GM21526 (cell line): ENCODE data around the gene ARSG.
"Not testable (repeated sequence)": the region's sequence is repeated elsewhere in the genome, so short reads cannot be mapped to it uniquely, and the experiment has no call there.

Source experiments
- ATAC-seq: cut with Tn5 transposase; IDR thresholded peaks from one replicate; pipeline ENCODE4 v1.9.1; 2021; ENCODE audit warnings: moderate library complexity; ENCODE audit not compliant: unreplicated experiment, low FRiP score

The ARSG gene

DNA sequence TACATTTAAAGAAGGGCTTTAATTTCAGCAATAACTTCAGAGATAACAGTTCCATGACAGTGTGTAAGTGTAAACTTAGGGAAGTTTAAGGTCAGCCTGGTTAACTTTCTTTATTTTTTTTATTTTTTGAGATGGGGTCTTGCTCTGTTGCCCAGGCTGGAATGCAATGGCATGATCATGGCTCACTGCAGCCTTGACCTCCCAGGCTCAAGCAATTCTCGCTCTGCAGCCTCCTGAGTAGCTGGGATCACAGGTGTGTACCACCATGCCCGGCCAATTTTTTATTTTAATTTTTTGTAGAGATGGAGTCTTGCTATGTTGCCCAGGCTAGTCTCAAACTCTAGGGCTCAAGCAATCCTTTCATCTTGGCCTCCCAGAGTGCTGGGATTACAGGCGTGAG, 15.0 kb upstream of the ARSG start:
- ATAC-seq, result not testable (repeated sequence)

DNA sequence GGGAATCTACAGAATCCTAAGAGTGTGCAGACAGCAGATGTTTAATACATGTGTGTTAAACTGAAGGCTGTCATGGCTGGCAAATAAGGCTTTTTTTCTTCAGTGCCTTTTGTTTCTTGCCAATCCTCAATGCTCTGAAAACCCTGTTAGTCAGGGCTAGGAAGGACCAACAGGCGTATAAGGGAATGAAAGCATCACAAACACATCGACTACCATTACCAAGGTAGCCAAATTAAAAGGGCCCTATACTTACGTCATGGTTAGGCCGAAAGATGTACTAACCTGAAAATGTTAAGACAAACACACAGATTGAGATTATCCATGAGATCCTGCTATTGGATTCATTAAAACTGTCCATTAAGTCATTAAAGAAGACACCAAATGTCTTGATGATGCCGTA, 13.5 kb upstream of the ARSG start:
- ATAC-seq, result no peak

- ATAC-seq, result not testable (repeated sequence)
Measured at GRCh38 chr17:68281965-68282364, 9.3 kb upstream of the ARSG start.

- ATAC-seq, result no peak
Measured at GRCh38 chr17:68288375-68288774, 2.9 kb upstream of the ARSG start.

DNA sequence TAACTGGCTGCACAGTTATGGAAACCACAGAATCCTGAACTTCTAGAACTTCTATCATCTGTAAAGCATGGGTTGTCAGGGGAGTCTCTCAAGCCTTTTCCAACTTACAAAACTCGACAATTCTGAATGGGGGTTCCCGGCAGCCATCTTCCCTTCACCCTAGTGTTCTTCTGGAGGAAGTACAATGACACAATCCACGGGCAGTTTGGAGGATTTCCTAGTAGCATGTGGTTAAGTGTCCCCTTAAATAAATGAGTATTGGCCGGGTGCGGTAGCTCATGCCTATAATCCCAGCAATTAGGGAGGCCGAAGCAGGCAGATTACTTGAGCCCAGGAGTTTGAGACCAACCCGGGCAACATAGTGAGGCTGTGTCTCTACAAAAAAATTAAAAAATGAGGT, 2.5 kb upstream of the ARSG start:
- no peak for ATAC-seq

DNA sequence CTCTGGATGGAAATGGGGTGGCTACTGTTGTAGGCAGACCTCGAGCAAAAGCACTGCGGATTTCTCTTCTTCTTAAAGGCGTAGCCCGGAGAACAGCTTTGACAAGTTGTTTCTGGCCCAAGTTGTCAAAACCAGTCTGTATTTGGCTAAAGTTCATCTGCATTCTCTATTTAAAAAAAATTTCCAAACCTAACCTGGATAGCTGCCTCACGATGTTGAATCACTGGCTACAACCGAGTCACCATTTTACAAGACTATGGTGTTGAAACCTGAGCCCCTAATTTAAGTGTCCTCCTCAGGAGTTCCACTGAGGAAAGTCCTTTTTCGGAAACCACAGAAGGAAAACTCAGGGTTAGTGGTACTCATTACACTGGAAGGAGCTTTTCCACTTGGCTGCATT, 1.8 kb upstream of the ARSG start:
- ATAC-seq, result no peak

- ATAC-seq, result no peak
Measured at GRCh38 chr17:68289936-68290267, 1.4 kb upstream of the ARSG start.

DNA sequence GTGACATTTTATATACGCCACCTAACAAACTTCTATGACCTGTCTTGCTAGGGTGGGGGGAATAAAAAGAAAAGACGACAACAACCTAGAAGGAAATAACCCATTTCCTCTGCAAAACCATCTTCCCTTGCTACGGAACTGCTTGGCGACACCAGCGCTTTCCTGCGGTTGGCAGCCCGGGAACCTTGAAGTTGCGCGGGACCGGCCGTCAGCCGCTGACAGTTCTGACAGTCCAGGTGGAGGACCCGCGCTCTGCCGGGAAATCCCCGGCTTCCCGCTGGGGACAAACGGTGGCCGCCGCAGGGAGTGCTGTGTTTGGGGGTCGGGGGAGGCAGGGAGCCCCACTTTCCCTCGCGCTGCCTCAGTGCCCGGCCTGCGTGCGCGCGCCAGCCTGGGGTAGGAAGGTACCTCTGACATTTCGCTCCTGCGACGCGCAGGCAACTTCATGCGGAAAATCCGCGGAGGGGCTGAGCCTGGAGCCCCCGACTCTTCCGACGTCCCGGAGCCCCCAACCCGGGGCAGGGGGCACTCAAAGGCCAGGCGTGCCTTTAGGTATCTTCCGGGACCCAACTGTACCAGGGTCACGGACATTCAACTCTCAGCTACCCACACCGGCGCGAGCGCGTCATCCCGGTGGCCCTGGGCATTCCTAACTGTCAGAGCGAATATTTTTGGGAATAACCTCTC, 884 bp upstream of the ARSG start:
- no peak for ATAC-seq

- peak; percentile 54 for ATAC-seq
Measured at GRCh38 chr17:68291836-68292688, 767 bp downstream of the ARSG start.

DNA sequence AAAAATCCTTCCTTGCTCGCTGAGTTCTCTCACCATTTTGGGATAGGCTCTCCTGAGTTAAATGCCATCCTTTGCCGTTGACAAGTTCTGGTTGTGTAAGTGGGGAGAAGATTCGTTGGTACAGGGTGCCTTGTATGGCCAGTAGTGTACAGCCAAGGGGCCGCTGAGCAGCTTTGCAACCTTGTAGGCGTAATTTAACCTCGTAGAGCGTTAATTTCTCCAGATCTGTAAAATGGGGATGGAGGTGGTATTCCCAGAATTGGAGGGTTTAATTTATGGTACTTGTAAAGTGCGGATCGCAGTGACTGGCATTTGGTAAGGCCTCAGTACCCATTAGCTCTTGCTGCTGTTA, 1.4 kb downstream of the ARSG start:
- ATAC-seq, result no peak

DNA sequence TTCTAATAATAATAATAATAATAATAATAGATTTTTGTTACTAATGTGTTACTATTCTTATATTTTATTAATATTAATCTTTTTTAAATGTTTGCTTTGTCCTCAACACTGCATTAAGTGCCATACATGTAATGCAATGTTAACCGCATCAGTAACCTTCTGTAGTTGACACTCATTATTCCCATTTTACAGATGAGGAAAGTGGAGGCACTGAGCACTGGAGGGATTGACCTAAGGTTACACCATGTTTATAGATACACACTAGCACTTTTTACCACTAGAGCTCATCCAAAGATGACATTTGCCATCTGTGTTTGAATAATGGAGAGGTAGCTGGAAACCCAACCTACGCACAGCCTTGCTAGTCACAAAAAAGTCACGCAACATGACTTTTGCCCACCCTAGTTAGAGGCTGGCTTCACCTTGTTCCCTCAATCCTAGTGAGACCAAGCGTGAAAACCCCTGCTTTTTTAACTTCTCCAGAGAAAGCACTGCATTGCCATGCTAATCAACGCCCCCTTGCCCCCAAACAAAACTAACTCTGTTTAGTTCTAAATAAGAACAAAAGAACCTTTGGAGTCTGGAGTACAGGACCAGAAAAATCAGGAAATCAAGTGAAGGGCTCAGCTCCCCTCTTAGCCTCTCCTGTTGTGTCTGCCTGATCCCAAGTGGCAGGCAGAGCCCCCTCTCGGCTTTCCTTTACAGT, 2.3 kb downstream of the ARSG start:
- no peak for ATAC-seq

DNA sequence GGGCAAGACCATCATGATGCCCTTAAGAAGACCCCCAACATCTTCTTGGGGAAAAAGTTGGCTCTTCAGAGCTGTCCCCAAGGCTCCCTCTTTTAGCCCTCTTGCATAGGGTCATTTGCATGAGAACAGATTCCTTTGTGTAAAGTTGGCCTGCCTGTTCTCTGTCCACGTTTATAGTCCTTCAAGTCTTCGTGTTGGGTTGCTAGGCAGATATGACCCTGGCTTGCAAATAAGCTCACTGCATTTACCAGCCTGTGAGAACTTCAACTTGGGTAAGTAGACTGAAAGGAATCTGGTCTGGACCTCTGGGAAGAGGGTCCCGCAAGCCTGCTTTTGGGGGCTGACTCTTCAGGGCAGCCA, 2.9 kb downstream of the ARSG start:
- no peak for ATAC-seq

DNA sequence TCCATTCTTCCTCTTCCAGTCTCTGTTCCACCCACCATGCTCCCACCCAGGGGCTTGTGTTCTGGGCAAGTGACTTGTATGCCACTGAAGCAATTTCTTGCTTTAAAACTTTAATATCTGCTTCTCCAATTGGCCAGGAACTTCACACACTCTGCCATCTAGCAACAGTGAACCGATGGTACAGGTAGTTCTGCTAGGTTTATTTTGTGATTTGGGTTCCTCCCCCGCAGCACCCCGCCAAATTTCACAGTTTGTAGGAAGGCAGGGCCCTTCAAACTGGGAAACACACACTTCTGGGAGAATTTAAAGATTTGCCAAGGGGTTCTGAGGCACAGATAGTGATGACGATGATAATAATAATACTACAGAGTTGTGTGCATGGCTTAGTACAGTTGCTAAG, 3.3 kb downstream of the ARSG start:
- ATAC-seq, result no peak

DNA sequence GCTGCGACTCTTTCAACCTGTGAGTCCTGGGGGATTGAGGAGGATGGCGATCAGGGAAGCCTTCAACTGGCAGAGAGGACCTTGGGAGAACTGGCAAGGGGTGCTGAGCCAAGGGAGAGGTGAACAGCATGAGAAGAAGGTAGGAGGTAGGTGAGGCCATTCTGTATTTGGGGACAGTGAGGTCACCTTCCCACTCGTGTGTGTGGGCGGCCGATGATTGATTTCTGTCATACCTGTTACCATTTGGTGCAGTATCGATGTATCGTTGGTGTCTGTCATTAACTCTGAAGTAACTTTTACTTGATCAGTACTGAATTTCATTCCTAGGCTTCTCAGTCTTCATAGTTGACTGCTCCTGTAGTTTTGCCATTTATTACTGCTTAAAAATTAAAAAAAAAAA, 3.8 kb downstream of the ARSG start:
- no peak for ATAC-seq

GRCh38 chr17:68296217-68297191, 5.2 kb downstream of the ARSG start:
- no peak for ATAC-seq

DNA sequence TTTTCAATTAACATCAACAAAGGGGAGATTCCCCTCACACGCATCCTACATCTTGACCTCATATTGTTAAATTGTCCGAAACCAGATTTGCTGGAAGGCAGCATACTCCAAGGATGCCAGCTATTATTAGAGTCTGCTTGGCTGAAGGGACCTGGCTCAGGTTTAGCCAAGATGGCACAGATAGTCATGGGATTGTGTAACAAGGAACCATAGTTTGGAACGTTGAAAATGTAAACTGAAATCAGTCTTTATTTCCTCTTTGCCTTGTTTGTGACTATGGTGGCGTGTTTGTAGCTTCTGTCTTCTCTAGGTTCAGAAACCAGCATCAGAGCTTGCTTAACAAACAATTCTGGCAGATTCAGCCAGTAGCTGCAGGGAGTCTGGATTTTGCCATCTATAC, 5.9 kb downstream of the ARSG start:
- no peak for ATAC-seq

- ATAC-seq, result no peak
Measured at GRCh38 chr17:68298601-68299000, 7.3 kb downstream of the ARSG start.

DNA sequence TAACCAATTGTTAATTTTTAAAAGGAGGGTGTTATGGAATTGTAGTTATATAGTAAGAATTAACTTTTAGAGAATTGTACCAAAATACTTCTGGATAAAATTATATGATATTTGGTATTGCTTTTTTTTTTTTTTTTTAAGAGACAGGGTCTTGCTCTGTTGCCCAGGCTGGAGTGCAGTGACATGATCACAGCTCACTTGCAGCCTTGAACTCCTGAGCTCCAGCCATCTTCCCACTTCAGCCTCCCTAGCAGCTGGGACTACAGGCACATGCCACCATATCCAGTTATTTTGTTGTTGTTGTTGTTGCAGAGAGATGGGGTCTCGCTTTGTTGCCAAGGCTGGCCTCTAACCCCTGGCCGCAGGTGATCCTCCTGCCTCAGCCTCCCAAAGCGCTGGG, 8.5 kb downstream of the ARSG start:
- ATAC-seq, result no peak

GRCh38 chr17:68301438-68301959, 10.2 kb downstream of the ARSG start:
- ATAC-seq, result no peak

- ATAC-seq, result no peak
Measured at GRCh38 chr17:68302066-68302564, 10.8 kb downstream of the ARSG start.
